ENCODE results near the gene ENOSF1.

- TF ChIP-seq EZH2 (IDR thresholded peaks at IDR 0.05; ENCODE audit: low read length, missing control alignments), result no peak
- TF ChIP-seq, protein P1, sequence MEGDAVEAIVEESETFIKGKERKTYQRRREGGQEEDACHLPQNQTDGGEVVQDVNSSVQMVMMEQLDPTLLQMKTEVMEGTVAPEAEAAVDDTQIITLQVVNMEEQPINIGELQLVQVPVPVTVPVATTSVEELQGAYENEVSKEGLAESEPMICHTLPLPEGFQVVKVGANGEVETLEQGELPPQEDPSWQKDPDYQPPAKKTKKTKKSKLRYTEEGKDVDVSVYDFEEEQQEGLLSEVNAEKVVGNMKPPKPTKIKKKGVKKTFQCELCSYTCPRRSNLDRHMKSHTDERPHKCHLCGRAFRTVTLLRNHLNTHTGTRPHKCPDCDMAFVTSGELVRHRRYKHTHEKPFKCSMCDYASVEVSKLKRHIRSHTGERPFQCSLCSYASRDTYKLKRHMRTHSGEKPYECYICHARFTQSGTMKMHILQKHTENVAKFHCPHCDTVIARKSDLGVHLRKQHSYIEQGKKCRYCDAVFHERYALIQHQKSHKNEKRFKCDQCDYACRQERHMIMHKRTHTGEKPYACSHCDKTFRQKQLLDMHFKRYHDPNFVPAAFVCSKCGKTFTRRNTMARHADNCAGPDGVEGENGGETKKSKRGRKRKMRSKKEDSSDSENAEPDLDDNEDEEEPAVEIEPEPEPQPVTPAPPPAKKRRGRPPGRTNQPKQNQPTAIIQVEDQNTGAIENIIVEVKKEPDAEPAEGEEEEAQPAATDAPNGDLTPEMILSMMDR (conservative IDR thresholded peaks at IDR 0.05 in 1 of 2, IDR thresholded peaks at IDR 0.05 in 1 of 2; ENCODE audit: low read depth in 1 of 2, low read length in 2 of 2), result no peak
Observed at GRCh38 chr18:675307-675706, 37.1 kb downstream of the ENOSF1 start.
